A549 (cell line): ENCODE data around the gene NOP9.

Experiments
- CTCF ChIP-seq: fragments of >200 bp; sonication (Bioruptor Twin); formaldehyde crosslinking; IDR thresholded peaks from 3 replicates; pipeline ENCODE4 v1.5.1; 2016
- HMGXB4 ChIP-seq: fragments of 250-450 bp; sonication (Bioruptor Pico); IDR thresholded peaks from 2 replicates; pipeline ENCODE4 v1.5.0; 2021; ENCODE audit warnings: mild to moderate bottlenecking, moderate library complexity, borderline replicate concordance
- NFE2L2 ChIP-seq: fragments of 150-350 bp; conservative IDR thresholded peaks from 2 replicates; pipeline ENCODE4 v1.6.1; 2014; ENCODE audit warnings: low read length
- POLR2A ChIP-seq: IDR thresholded peaks from 2 replicates; pipeline ENCODE4 v1.6.1; 2012; ENCODE audit warnings: mild to moderate bottlenecking, low read length
- POLR2AphosphoS2 ChIP-seq: conservative IDR thresholded peaks from 2 replicates; pipeline ENCODE4 v1.6.1; 2012; ENCODE audit warnings: low read length, improper control_type of control experiment, inconsistent platforms

- TF ChIP-seq CTCF (no peak), POLR2A (no peak), NFE2L2 (no peak), HMGXB4 (CRISPR knock-in tag) (no peak), POLR2AphosphoS2 (no peak)
Observed at GRCh38 chr14:24325963-24326362, 26.3 kb downstream of the NOP9 start.
